NCI-H82 treated with DMSO at 0.1 percent for 48 hours (cell line): ENCODE measurements around the gene GIMAP1.

Experiments
- DNase-seq: peaks from one replicate; lab custom pipeline; 2025; ENCODE audit not compliant: unreplicated experiment; lab: John Stamatoyannopoulos, UW

The GIMAP1 gene

GRCh38 chr7:150721970-150722373, 5.6 kb downstream of the GIMAP1 start:
- no peak for DNase-seq

GRCh38 chr7:150722431-150722931, 6.1 kb downstream of the GIMAP1 start:
- no peak for DNase-seq

GRCh38 chr7:150723467-150723866, 7.1 kb downstream of the GIMAP1 start:
- no peak for DNase-seq

GRCh38 chr7:150727381-150727780, 11.0 kb downstream of the GIMAP1 start:
- no peak for DNase-seq

GRCh38 chr7:150728011-150728410, 11.6 kb downstream of the GIMAP1 start:
- DNase-seq = no peak

GRCh38 chr7:150728609-150729008, 12.2 kb downstream of the GIMAP1 start:
- DNase-seq = no peak

- no peak for DNase-seq
Observed at GRCh38 chr7:150731916-150732315, 15.5 kb downstream of the GIMAP1 start.

- DNase-seq = no peak
Observed at GRCh38 chr7:150732786-150733481, 16.5 kb downstream of the GIMAP1 start.

GRCh38 chr7:150733482-150734095, 17.2 kb downstream of the GIMAP1 start:
- DNase-seq = no peak

GRCh38 chr7:150734254-150734653, 17.8 kb downstream of the GIMAP1 start:
- no peak for DNase-seq

- DNase-seq = no peak
Observed at GRCh38 chr7:150735596-150736358, 19.4 kb downstream of the GIMAP1 start.

- DNase-seq = no peak
Observed at GRCh38 chr7:150736864-150737263, 20.5 kb downstream of the GIMAP1 start.

GRCh38 chr7:150737265-150738055, 21.0 kb downstream of the GIMAP1 start, which contains the start of gene GIMAP5:
Gene GIMAP5 (plus strand): TSS chr7:150737418. CDS start chr7:150740885, 3,467 bp downstream.
- DNase-seq = no peak

GRCh38 chr7:150738092-150738491, 21.7 kb downstream of the GIMAP1 start:
- DNase-seq = no peak

- no peak for DNase-seq
Observed at GRCh38 chr7:150738591-150739001, 22.2 kb downstream of the GIMAP1 start.

GRCh38 chr7:150739033-150739432, 22.6 kb downstream of the GIMAP1 start:
- DNase-seq = no peak

- no peak for DNase-seq
Observed at GRCh38 chr7:150740053-150740452, 23.6 kb downstream of the GIMAP1 start.

- DNase-seq = no peak
Observed at GRCh38 chr7:150742286-150742968, 26.0 kb downstream of the GIMAP1 start.

- no peak for DNase-seq
Observed at GRCh38 chr7:150744041-150744656, 27.7 kb downstream of the GIMAP1 start.

- no peak for DNase-seq
Observed at GRCh38 chr7:150745086-150745485, 28.7 kb downstream of the GIMAP1 start.
